Smooth muscle cell of the coronary artery (primary cell): ENCODE results near the gene ADH5. TPM values are rescaled to one million over a fixed set of nuclear protein-coding genes. Genes with fewer than 3 reads are reported as not detected.

Experiments
- total RNA-seq: library from RNA; depleted of rRNA; stranded (reverse); fragments of >200 nt; gene quantifications from 2 replicates; pipeline ENCODE4 v1.2.3, GENCODE V29; 2014; ENCODE audit warnings: low replicate concordance

The ADH5 gene
- 175 and 393 TPM in 2 replicates for total RNA-seq

DNA sequence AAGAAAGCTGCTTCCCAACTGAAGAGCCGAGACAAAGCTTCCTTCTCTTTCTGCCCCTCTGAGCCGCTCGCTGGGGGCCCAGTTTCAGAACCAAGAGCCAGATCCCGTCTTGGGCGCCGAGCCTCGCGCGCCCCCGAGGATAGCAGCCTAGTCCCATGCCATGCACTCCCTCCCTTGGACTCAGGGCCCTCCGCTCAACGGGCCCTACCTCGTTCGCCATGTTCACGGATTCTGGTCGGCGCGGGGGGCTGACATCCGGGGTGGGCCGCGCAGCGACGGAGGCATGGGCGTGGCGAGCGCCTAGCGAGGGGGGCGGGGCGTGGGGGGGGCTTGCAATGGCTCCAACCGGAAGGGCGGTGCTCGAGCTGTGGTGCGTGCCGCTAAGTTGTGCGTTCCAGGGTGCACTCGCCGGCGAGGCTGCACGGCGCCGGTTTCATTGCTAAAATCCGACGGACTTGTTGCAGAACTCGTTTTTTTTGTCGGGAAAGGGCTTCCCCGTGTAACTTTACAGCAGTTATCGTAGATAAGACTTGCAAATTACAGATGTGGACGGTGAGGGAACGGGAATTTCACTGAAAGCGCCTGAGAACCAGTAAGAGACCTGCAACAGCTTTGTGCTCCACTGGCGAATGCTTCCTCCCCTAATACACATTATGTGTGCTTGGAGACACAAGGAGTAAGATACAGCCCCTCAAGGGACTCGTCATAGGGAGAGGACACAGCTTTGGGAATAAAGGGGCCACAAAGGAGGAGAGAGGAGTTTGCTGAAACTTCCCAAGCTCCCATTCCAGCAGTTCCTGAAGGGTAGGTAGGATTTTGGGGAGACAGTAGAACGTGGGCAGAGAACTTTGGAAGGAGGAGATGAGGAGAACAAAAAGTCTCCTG is at the start of gene ADH5:
ADH5 (minus strand) TSS at position 308 of the 885 bp plus-strand sequence; CDS start at position 220, 88 bp downstream.

Other genes with a start within 250 kb of the ADH5 start
- gene EIF4E, start 159.7 kb downstream of the ADH5 start, total RNA-seq = 154 and 158 TPM in 2 replicates
- gene METAP1, start 93.1 kb downstream of the ADH5 start, total RNA-seq = 21.5 and 146 TPM in 2 replicates
- gene ADH4, start 55.5 kb upstream of the ADH5 start, total RNA-seq = not detected in 2 replicates
- gene ADH6, start 130.5 kb upstream of the ADH5 start, total RNA-seq = 0.70 TPM in 1 of 2 replicates, not detected in the other
- not detected in 2 replicates for gene ADH1A, start 202.2 kb upstream of the ADH5 start, total RNA-seq
- gene ADH1B, start 232.6 kb upstream of the ADH5 start, total RNA-seq = 1.5 and 565 TPM in 2 replicates